SK-N-SH (cell line): ENCODE measurements around the gene CLIC5. TPM values are rescaled to one million over a fixed set of nuclear protein-coding genes. Genes with fewer than 3 reads are reported as not detected.

Source experiments
- CTCF ChIA-PET: fragments of 300-600, 350-600 bp; formaldehyde crosslinking; extraction: SDS; loops from one replicate; lab custom pipeline; 2021; lab: Yijun Ruan, JAX
- POLR2A ChIA-PET: fragments of 350-600 bp; sonication (Branson Sonifier 250); formaldehyde crosslinking; extraction: SDS; loops from one replicate; lab custom pipeline; 2020; ENCODE audit warnings: antibody characterized with exemption, inconsistent platforms; lab: Yijun Ruan, JAX
- DNase-seq: peaks from one replicate; pipeline ENCODE4 v3.0.0; 2012
- H2AFZ ChIP-seq: fragments of 200-600 bp; sonication (generic); 2 replicates; pipeline ENCODE4 v1.8.1; 2016; ENCODE audit warnings: antibody characterized with exemption, mild to moderate bottlenecking, low read depth
- H3F3A ChIP-seq: fragments of 200-600 bp; sonication (generic); replicated peaks from 2 replicates; pipeline ENCODE3; 2016; ENCODE audit warnings: antibody characterized with exemption, mild to moderate bottlenecking; ENCODE audit not compliant: insufficient read depth
- H3K27ac ChIP-seq, 2 experiments: fragments of 200-500 bp in 1 of 2; fragments of 200-600 bp in 1 of 2; sonication (Bioruptor generic) in 1 of 2; sonication (generic), shearing (Covaris generic) in 1 of 2; 2 replicates each; pipeline versions ENCODE4 v1.5.1 to v1.6.1; 2014 to 2016; ENCODE audit warnings: low read depth in 2 of 2, inconsistent platforms in 1 of 2, low read length in 1 of 2, mild to moderate bottlenecking in 1 of 2, mixed read lengths in 1 of 2
- H3K27me3 ChIP-seq: fragments of 200-600 bp; sonication (generic), shearing (Covaris generic); 2 replicates; pipeline ENCODE4 v1.6.1; 2016; ENCODE audit warnings: mixed run types; ENCODE audit not compliant: insufficient read depth
- H3K36me3 ChIP-seq, 2 experiments: fragments of 200-500 bp in 1 of 2; fragments of 200-600 bp in 1 of 2; sonication (Bioruptor generic) in 1 of 2; sonication (generic) in 1 of 2; replicated peaks in 1 of 2; 2 replicates each; pipeline versions ENCODE3 to v1.5.1; 2014 to 2016; ENCODE audit warnings: low read length in 1 of 2, mild to moderate bottlenecking in 1 of 2; ENCODE audit not compliant: insufficient read depth in 2 of 2, control insufficient read depth in 1 of 2
- H3K4me1 ChIP-seq, 2 experiments: fragments of 200-500 bp in 1 of 2; fragments of 200-600 bp in 1 of 2; sonication (Bioruptor generic) in 1 of 2; sonication (generic), shearing (Covaris generic) in 1 of 2; 2 replicates each; pipeline versions ENCODE4 v1.5.1 to v1.6.1; 2014 to 2016; ENCODE audit warnings: low read depth in 1 of 2, low read length in 1 of 2, mixed run types in 1 of 2; ENCODE audit not compliant: insufficient read depth in 2 of 2, control insufficient read depth in 1 of 2
- H3K4me2 ChIP-seq: fragments of 200-600 bp; sonication (generic), shearing (Covaris generic); 2 replicates; pipeline ENCODE4 v1.6.1; 2017; ENCODE audit warnings: mixed run types
- H3K4me3 ChIP-seq, 2 experiments: fragments of 200-500 bp in 1 of 2; fragments of 200-600 bp in 1 of 2; sonication (Bioruptor generic) in 1 of 2; sonication (generic), shearing (Covaris generic) in 1 of 2; 2 replicates each; pipeline versions ENCODE4 v1.5.1 to v1.8.1; 2014 to 2016; ENCODE audit warnings: low read depth in 2 of 2, inconsistent platforms in 1 of 2, low read length in 1 of 2, mild to moderate bottlenecking in 1 of 2, mixed read lengths in 1 of 2, moderate library complexity in 1 of 2
- H3K79me2 ChIP-seq: fragments of 200-600 bp; sonication (generic); 2 replicates; pipeline ENCODE4 v1.8.1; 2017; ENCODE audit warnings: mild to moderate bottlenecking; ENCODE audit not compliant: insufficient read depth
- H3K9ac ChIP-seq: fragments of 200-600 bp; sonication (generic); 2 replicates; pipeline ENCODE4 v1.6.1; 2017; ENCODE audit warnings: mixed run types
- H3K9me2 ChIP-seq: fragments of 200-600 bp; sonication (generic); 2 replicates; pipeline ENCODE4 v1.6.1; 2017; ENCODE audit warnings: mixed run types
- H3K9me3 ChIP-seq: fragments of 200-600 bp; sonication (generic); 2 replicates; pipeline ENCODE4 v1.6.1; 2017; ENCODE audit warnings: mixed run types, mild to moderate bottlenecking, moderate library complexity
- H4K20me1 ChIP-seq: fragments of 200-600 bp; sonication (generic); 2 replicates; pipeline ENCODE4 v1.6.1; 2017; ENCODE audit warnings: mild to moderate bottlenecking, mixed run types; ENCODE audit not compliant: insufficient read depth
- CHD2 ChIP-seq: fragments of 150-350 bp; IDR thresholded peaks from 2 replicates; pipeline ENCODE4 v1.6.1; 2018; ENCODE audit warnings: low read length; ENCODE audit not compliant: partially characterized antibody
- ELF1 ChIP-seq: IDR thresholded peaks from 2 replicates; pipeline ENCODE4 v1.4.0; 2012
- EZH2phosphoT487 ChIP-seq: fragments of 200-600 bp; sonication (generic); IDR thresholded peaks from 2 replicates; pipeline ENCODE4 v1.6.1; 2017; ENCODE audit warnings: low read depth, mixed run types, mild to moderate bottlenecking, antibody characterized with exemption, moderate library complexity, borderline replicate concordance
- FOXM1 ChIP-seq: IDR thresholded peaks from 2 replicates; pipeline ENCODE4 v1.4.0; 2012; ENCODE audit warnings: low read depth, mild to moderate bottlenecking
- MXI1 ChIP-seq: IDR thresholded peaks from 2 replicates; pipeline ENCODE4 v1.6.1; 2012; ENCODE audit warnings: mild to moderate bottlenecking, low read depth, low read length, improper control_type of control experiment
- NFIC ChIP-seq: IDR thresholded peaks from 2 replicates; pipeline ENCODE4 v1.4.0; 2012; ENCODE audit warnings: borderline replicate concordance
- NRF1 ChIP-seq: IDR thresholded peaks from 2 replicates; pipeline ENCODE4 v1.6.1; 2012; ENCODE audit warnings: low read depth, mild to moderate bottlenecking, low read length
- RAD21 ChIP-seq: IDR thresholded peaks from 2 replicates; pipeline ENCODE4 v1.6.1; 2012; ENCODE audit warnings: mild to moderate bottlenecking, low read length
- RCOR1 ChIP-seq: fragments of 150-350 bp; IDR thresholded peaks from 2 replicates; pipeline ENCODE4 v1.6.1; 2017; ENCODE audit warnings: antibody characterized with exemption, low read length
- RFX5 ChIP-seq: IDR thresholded peaks from 2 replicates; pipeline ENCODE4 v1.6.1; 2012; ENCODE audit warnings: mild to moderate bottlenecking, improper control_type of control experiment, low read length
- RXRA ChIP-seq: IDR thresholded peaks from 2 replicates; pipeline ENCODE4 v1.4.0; 2012; ENCODE audit warnings: low read depth, mild to moderate bottlenecking, borderline replicate concordance
- SIN3A ChIP-seq: IDR thresholded peaks from 2 replicates; pipeline ENCODE4 v1.6.1; 2012; ENCODE audit warnings: low read depth, mild to moderate bottlenecking, low read length, moderate library complexity, borderline replicate concordance
- SMC3 ChIP-seq: IDR thresholded peaks from 2 replicates; pipeline ENCODE4 v1.6.1; 2012; ENCODE audit warnings: low read depth, low read length, improper control_type of control experiment
- TAF1 ChIP-seq: IDR thresholded peaks from 2 replicates; pipeline ENCODE4 v1.6.1; 2012; ENCODE audit warnings: low read depth, mild to moderate bottlenecking, low read length, moderate library complexity, borderline replicate concordance
- TCF12 ChIP-seq: IDR thresholded peaks from 2 replicates; pipeline ENCODE4 v1.4.0; 2012
- TEAD4 ChIP-seq: IDR thresholded peaks from 2 replicates; pipeline ENCODE4 v1.4.0; 2012; ENCODE audit warnings: mild to moderate bottlenecking, borderline replicate concordance; ENCODE audit not compliant: insufficient read depth
- YY1 ChIP-seq: IDR thresholded peaks from 2 replicates; pipeline ENCODE4 v1.4.0; 2012; ENCODE audit warnings: low read depth, mild to moderate bottlenecking
- WGBS: methylation state at CpG from one replicate; pipeline ENCODE4 v1.1.6; 2017; ENCODE audit warnings: low lambda C conversion rate; 5-methylcytosine and 5-hydroxymethylcytosine counted together
- polyA plus RNA-seq, 3 experiments: library from polyadenylated mRNA; depleted of rRNA; stranded (reverse); fragments of >200 nt; gene quantifications; 2 replicates each; pipeline ENCODE4 v1.2.3, GENCODE V29; 2012
- TF ChIP-seq, protein P1 (sequence below): IDR thresholded peaks from 2 replicates; pipeline ENCODE4 v1.4.0; 2012; ENCODE audit warnings: low read depth, borderline replicate concordance
- TF ChIP-seq, protein P2 (sequence below): fragments of 150-350 bp; IDR thresholded peaks from 2 replicates; pipeline ENCODE4 v1.6.1; 2017; ENCODE audit warnings: antibody characterized with exemption, low read length, low read depth, borderline replicate concordance
- TF ChIP-seq, protein P3 (sequence below): IDR thresholded peaks from 2 replicates; pipeline ENCODE4; 2012
- TF ChIP-seq, protein P4 (sequence below): fragments of 200-600 bp; sonication (generic); IDR thresholded peaks from 2 replicates; pipeline ENCODE4 v1.6.1; 2017; ENCODE audit warnings: antibody characterized with exemption, mild to moderate bottlenecking, moderate library complexity
- TF ChIP-seq, protein P5 (sequence below): IDR thresholded peaks from 2 replicates; pipeline ENCODE4 v1.4.0; 2012; ENCODE audit warnings: low read depth, borderline replicate concordance

Gene CLIC5
- polyA plus RNA-seq, 1 of the 3 experiments (the other 2 are of a cell fraction): 0.03 TPM

DNA sequence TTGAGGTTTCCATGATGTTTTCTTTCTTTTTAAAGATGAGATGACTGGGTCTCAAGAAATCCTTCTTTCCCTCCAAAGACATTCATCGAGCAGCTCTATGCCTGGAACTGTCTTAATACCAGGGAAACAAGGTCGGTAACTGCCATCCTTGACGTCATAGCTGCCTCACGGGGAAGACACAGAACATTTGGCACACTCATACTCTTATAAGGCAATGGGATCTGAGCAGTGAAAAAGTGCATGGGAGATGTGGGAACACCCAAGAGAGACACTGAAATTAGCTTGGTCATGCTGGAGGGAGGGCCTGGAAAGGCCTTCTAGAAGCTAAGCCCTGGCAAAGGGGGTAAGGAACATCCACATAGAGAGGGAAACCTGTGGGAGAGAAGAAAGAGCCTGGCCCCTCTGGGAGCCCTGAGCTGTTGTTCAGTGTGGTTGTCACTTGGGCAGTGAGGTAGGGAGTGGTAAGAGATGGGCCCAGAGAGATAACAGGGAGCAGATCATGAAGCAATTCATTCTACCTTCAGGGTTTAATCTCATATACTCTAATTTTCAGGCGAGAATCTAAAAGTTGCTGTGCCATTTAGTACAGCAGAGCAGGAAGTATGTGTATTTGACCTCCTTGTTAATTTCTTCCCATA, 30.8 kb downstream of the CLIC5 start:
- H3K4me3 ChIP-seq: no peak overlapping the region
- no peak for TF ChIP-seq YY1
- TF ChIP-seq RAD21: no peak
- TF ChIP-seq, protein P1, sequence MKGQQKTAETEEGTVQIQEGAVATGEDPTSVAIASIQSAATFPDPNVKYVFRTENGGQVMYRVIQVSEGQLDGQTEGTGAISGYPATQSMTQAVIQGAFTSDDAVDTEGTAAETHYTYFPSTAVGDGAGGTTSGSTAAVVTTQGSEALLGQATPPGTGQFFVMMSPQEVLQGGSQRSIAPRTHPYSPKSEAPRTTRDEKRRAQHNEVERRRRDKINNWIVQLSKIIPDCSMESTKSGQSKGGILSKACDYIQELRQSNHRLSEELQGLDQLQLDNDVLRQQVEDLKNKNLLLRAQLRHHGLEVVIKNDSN: no peak
- TF ChIP-seq, protein P2, sequence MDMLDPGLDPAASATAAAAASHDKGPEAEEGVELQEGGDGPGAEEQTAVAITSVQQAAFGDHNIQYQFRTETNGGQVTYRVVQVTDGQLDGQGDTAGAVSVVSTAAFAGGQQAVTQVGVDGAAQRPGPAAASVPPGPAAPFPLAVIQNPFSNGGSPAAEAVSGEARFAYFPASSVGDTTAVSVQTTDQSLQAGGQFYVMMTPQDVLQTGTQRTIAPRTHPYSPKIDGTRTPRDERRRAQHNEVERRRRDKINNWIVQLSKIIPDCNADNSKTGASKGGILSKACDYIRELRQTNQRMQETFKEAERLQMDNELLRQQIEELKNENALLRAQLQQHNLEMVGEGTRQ: no peak
- no peak for TF ChIP-seq ELF1
- TF ChIP-seq RXRA: no peak
- no peak for TF ChIP-seq SIN3A
- no peak for TF ChIP-seq NRF1
- no peak for TF ChIP-seq CHD2
- TF ChIP-seq RFX5: no peak
- TF ChIP-seq TEAD4: no peak
- TF ChIP-seq, protein P3, sequence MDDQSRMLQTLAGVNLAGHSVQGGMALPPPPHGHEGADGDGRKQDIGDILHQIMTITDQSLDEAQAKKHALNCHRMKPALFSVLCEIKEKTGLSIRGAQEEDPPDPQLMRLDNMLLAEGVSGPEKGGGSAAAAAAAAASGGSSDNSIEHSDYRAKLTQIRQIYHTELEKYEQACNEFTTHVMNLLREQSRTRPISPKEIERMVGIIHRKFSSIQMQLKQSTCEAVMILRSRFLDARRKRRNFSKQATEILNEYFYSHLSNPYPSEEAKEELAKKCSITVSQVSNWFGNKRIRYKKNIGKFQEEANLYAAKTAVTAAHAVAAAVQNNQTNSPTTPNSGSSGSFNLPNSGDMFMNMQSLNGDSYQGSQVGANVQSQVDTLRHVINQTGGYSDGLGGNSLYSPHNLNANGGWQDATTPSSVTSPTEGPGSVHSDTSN: no peak
- TF ChIP-seq EZH2phosphoT487: no peak
- TF ChIP-seq NFIC: no peak
- no peak for TF ChIP-seq RCOR1
- no peak for TF ChIP-seq TCF12
- no peak for TF ChIP-seq TAF1
- TF ChIP-seq, all 33 proteins: peak for 0
- 2% methylated on average over 5 of the region's 5 CpGs for WGBS
- no peak for DNase-seq
- H3K27ac ChIP-seq: no peak overlapping the region
- no peaks in the 10 kb centered on the region for H3K9me3 ChIP-seq
- H3K36me3 ChIP-seq: no peaks in the 10 kb centered on the region
- no peaks in the 10 kb centered on the region for H3K79me2 ChIP-seq
- ChIA-PET CTCF (no interaction called here), POLR2A (no interaction called here)
- no peaks in the 10 kb centered on the region; the same call in 1 of the 2 replicates for H3K27me3 ChIP-seq
- no peaks in the 10 kb centered on the region for H4K20me1 ChIP-seq
- H2AFZ ChIP-seq: no peak overlapping the region
- H3F3A ChIP-seq: no peaks in the 10 kb centered on the region
- H3K9me2 ChIP-seq: no peaks in the 10 kb centered on the region
- no peak overlapping the region for H3K4me2 ChIP-seq
- H3K9ac ChIP-seq: no peak overlapping the region
- no peaks in the 10 kb centered on the region for H3K4me1 ChIP-seq

DNA sequence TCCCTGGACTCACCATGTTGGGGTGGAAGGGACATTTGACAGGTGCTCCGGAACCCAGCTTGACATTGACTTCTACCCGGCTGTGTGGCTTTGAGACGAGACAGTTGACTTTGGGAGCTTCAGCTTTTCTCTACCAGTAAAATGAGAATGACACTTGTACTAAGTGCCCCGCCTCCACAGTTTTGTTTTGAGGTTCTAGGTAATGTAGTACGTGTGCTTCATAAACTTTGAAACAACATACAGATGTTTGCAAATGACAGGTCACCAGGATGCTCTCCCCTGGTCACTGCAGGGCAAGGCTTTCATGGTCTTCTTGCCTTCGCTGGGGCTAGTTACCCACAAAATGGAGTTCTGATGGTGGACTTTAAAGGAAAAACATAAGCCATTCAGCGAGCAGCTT, 31.3 kb downstream of the CLIC5 start:
- Histone ChIP-seq H4K20me1 (no peaks in the 10 kb centered on the region), H3K9ac (no peak overlapping the region), H3K27me3 (no peaks in the 10 kb centered on the region; the same call in 1 of the 2 replicates), H2AFZ (no peak overlapping the region), H3K9me2 (no peaks in the 10 kb centered on the region), H3F3A (no peaks in the 10 kb centered on the region), H3K27ac (no peak overlapping the region), H3K9me3 (no peaks in the 10 kb centered on the region), H3K36me3 (no peaks in the 10 kb centered on the region), H3K4me2 (no peak overlapping the region), H3K79me2 (no peaks in the 10 kb centered on the region), H3K4me3 (no peak overlapping the region), H3K4me1 (no peaks in the 10 kb centered on the region)
- POLR2A ChIA-PET: no interaction called here
- no peak for DNase-seq
- CTCF ChIA-PET: no interaction called here
- 3% methylated on average over 7 of the region's 7 CpGs for WGBS
- TF ChIP-seq RAD21 (no peak), MXI1 (no peak), SMC3 (no peak), CHD2 (no peak), FOXM1 (no peak), TCF12 (no peak)
- TF ChIP-seq, protein P1: no peak
- TF ChIP-seq, protein P4, sequence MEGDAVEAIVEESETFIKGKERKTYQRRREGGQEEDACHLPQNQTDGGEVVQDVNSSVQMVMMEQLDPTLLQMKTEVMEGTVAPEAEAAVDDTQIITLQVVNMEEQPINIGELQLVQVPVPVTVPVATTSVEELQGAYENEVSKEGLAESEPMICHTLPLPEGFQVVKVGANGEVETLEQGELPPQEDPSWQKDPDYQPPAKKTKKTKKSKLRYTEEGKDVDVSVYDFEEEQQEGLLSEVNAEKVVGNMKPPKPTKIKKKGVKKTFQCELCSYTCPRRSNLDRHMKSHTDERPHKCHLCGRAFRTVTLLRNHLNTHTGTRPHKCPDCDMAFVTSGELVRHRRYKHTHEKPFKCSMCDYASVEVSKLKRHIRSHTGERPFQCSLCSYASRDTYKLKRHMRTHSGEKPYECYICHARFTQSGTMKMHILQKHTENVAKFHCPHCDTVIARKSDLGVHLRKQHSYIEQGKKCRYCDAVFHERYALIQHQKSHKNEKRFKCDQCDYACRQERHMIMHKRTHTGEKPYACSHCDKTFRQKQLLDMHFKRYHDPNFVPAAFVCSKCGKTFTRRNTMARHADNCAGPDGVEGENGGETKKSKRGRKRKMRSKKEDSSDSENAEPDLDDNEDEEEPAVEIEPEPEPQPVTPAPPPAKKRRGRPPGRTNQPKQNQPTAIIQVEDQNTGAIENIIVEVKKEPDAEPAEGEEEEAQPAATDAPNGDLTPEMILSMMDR: no peak
- TF ChIP-seq, protein P5, sequence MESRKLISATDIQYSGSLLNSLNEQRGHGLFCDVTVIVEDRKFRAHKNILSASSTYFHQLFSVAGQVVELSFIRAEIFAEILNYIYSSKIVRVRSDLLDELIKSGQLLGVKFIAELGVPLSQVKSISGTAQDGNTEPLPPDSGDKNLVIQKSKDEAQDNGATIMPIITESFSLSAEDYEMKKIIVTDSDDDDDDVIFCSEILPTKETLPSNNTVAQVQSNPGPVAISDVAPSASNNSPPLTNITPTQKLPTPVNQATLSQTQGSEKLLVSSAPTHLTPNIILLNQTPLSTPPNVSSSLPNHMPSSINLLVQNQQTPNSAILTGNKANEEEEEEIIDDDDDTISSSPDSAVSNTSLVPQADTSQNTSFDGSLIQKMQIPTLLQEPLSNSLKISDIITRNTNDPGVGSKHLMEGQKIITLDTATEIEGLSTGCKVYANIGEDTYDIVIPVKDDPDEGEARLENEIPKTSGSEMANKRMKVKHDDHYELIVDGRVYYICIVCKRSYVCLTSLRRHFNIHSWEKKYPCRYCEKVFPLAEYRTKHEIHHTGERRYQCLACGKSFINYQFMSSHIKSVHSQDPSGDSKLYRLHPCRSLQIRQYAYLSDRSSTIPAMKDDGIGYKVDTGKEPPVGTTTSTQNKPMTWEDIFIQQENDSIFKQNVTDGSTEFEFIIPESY: no peak
